ENCODE measurements around the gene CDH15. TPM values are rescaled to one million over a fixed set of nuclear protein-coding genes. Genes with fewer than 3 reads are reported as not detected.

CDH15 gene
- total and polyA plus RNA-seq, 9 of the 15 experiments (the other 6 are each of a cell fraction or from before 2014, with no cell fraction given): 0.07 to 0.18 TPM; not detected in 7

- H3K4me2 ChIP-seq (ENCODE audit: insufficient read depth, low read length): no peak overlapping the region
- ATAC-seq: no peak
- peak overlapping the region in 1 of 2 experiments; percentile 29; a peak in 1 of 4 replicates for H3K9ac ChIP-seq (ENCODE audit: insufficient read depth in 1 of 2, low read depth in 2 of 2, low read length in 2 of 2)
- no peaks in the 10 kb centered on the region for H4K20me1 ChIP-seq (replicated peaks; ENCODE audit: control insufficient read depth, insufficient read depth, low read length)
- CTCF ChIA-PET (ENCODE audit: low intra/inter-chr PET ratio): no interaction called here
- peaks cover 0 to 66% of the 10 kb centered on the region in 2 experiments; a peak in 3 of 5 replicates for H3K4me1 ChIP-seq (replicated peaks in 1 of 2; ENCODE audit: control insufficient read depth in 2 of 2, insufficient read depth in 2 of 2, low read length in 2 of 2)
- H3K4me3 ChIP-seq: no peak overlapping the region
- POLR2A ChIA-PET: no interaction called here
- no peaks in the 10 kb centered on the region for H3K79me2 ChIP-seq (ENCODE audit: control insufficient read depth, insufficient read depth, low read length)
- no peaks in the 10 kb centered on the region for H3K27me3 ChIP-seq (ENCODE audit: control insufficient read depth in 2 of 2, insufficient read depth in 2 of 2, low read length in 2 of 2)
- BruUV-seq (replicated peaks): no TSS peak
- TF ChIP-seq BRF2 (IDR thresholded peaks at IDR 0.05; ENCODE audit: borderline replicate concordance, insufficient read depth, insufficient read length) (no peak), GABPA (tag; conservative IDR thresholded peaks at IDR 0.05; ENCODE audit: low read depth) (no peak), MLX (CRISPR knock-in tag; conservative IDR thresholded peaks at IDR 0.05) (no peak), RBM22 (IDR thresholded peaks at IDR 0.05; ENCODE audit: low read depth, low read length, poor library complexity, severe bottlenecking) (peak; percentile 72), POLR2G (IDR thresholded peaks at IDR 0.05; ENCODE audit: low read depth, low read length) (peak; percentile 80)
- intact Hi-C loops (cut with micrococcal nuclease) (no loop called here), in situ Hi-C loops (cut with MboI) (no loop called here)
- peaks cover 14% of the 10 kb centered on the region for H3K9me3 ChIP-seq (replicated peaks; ENCODE audit: control insufficient read depth, insufficient read depth, low read depth, low read length)
- no peak for DNase-seq (ENCODE audit: extremely low read depth in 1 of 4, low spot score in 3 of 4)
- FAIRE-seq: no peak
- H3K27ac ChIP-seq (ENCODE audit: extremely low read depth, low read depth, low read length): no peak overlapping the region
- no peaks in the 10 kb centered on the region for H3K9me1 ChIP-seq (ENCODE audit: control insufficient read depth, insufficient read depth, low read length)
- H2AFZ ChIP-seq (ENCODE audit: low read depth, low read length): no peak overlapping the region
- WGBS (ENCODE audit: insufficient coverage, low coverage, missing lambda C conversion rate): 77% methylated on average over 25 of the region's 26 CpGs
- H3K36me3 ChIP-seq (ENCODE audit: control insufficient read depth, insufficient read depth, low read length): no peaks in the 10 kb centered on the region
Observed at GRCh38 chr16:89156740-89157645, 14.6 kb upstream of the CDH15 start.

Measured in K562 (cell line).